ENCODE data around the gene ATP9A.
"Not testable (repeated sequence)": the region's sequence is repeated elsewhere in the genome, so short reads cannot be mapped to it uniquely, and the experiment has no call there.

Gene ATP9A

GRCh38 chr20:51767867-51768758, at the start of gene ATP9A:
Gene ATP9A, minus strand, starts transcription at chr20:51768390. Its CDS starts 21 bp downstream, at chr20:51768369.
- DNase-seq (ENCODE audit: low spot score): no peak

GRCh38 chr20:51816856-51817255, 48.7 kb upstream of the ATP9A start:
- not testable (repeated sequence) for DNase-seq (ENCODE audit: low spot score)

GRCh38 chr20:51815383-51816076, 47.3 kb upstream of the ATP9A start:
- DNase-seq (ENCODE audit: low spot score): no peak

GRCh38 chr20:51812861-51813260, 44.7 kb upstream of the ATP9A start:
- DNase-seq (ENCODE audit: low spot score): no peak

GRCh38 chr20:51811514-51812128, 43.4 kb upstream of the ATP9A start:
- no peak for DNase-seq (ENCODE audit: low spot score)

- DNase-seq (ENCODE audit: low spot score): peak; percentile 65
These were observed 42.8 kb upstream of the ATP9A start for GRCh38 chr20:51811042-51811355.

- DNase-seq (ENCODE audit: low spot score): no peak
These were observed 42.2 kb upstream of the ATP9A start for GRCh38 chr20:51810155-51811041.

- no peak for DNase-seq (ENCODE audit: low spot score)
These were observed 39.6 kb upstream of the ATP9A start for GRCh38 chr20:51807720-51808250.

GRCh38 chr20:51804754-51805153, 36.6 kb upstream of the ATP9A start:
- no peak for DNase-seq (ENCODE audit: low spot score)

GRCh38 chr20:51803148-51803854, 35.1 kb upstream of the ATP9A start:
- DNase-seq (ENCODE audit: low spot score): no peak

- peak; percentile 80 for DNase-seq (ENCODE audit: low spot score)
These were observed 34.1 kb upstream of the ATP9A start, which contains the start of gene SALL4 for GRCh38 chr20:51802170-51802751. Gene SALL4, minus strand, starts transcription at chr20:51802521. Its CDS starts 113 bp downstream, at chr20:51802408.

- DNase-seq (ENCODE audit: low spot score): peak; percentile 50
These were observed 33.6 kb upstream of the ATP9A start for GRCh38 chr20:51801823-51802123.

GRCh38 chr20:51801122-51801822, 33.1 kb upstream of the ATP9A start:
- DNase-seq (ENCODE audit: low spot score): peak; percentile 53

GRCh38 chr20:51800872-51801121, 32.6 kb upstream of the ATP9A start:
- DNase-seq (ENCODE audit: low spot score): no peak

- DNase-seq (ENCODE audit: low spot score): peak; percentile 97
These were observed 32.1 kb upstream of the ATP9A start for GRCh38 chr20:51800060-51800871.

GRCh38 chr20:51799401-51799860, 31.2 kb upstream of the ATP9A start:
- DNase-seq (ENCODE audit: low spot score): no peak

GRCh38 chr20:51797357-51798025, 29.3 kb upstream of the ATP9A start:
- DNase-seq (ENCODE audit: low spot score): peak; percentile 71

- DNase-seq (ENCODE audit: low spot score): no peak
These were observed 28.1 kb upstream of the ATP9A start for GRCh38 chr20:51796340-51796739.

GRCh38 chr20:51792960-51793359, 24.8 kb upstream of the ATP9A start:
- no peak for DNase-seq (ENCODE audit: low spot score)

Measured in HuH-7 (cell line).